Adipocyte (in vitro differentiated cells): ENCODE measurements around the gene CATSPER1.

ENCODE experiments used
- DNase-seq: peaks from one replicate; pipeline ENCODE4 v3.0.0-alpha.2; 2015; ENCODE audit warnings: low read depth
- H3K27me3 ChIP-seq: replicated peaks from 2 replicates; pipeline ENCODE4 v1.7.0; 2013; ENCODE audit warnings: mild to moderate bottlenecking, low read length, moderate library complexity; ENCODE audit not compliant: control insufficient read depth, insufficient read depth
- H3K36me3 ChIP-seq: 2 replicates; pipeline ENCODE4 v1.7.0; 2013; ENCODE audit warnings: low read length, mild to moderate bottlenecking, moderate library complexity; ENCODE audit not compliant: control insufficient read depth, insufficient read depth, severe bottlenecking
- H3K4me1 ChIP-seq: 2 replicates; pipeline ENCODE4 v1.7.0; 2013; ENCODE audit warnings: mild to moderate bottlenecking, low read length, moderate library complexity; ENCODE audit not compliant: control insufficient read depth, insufficient read depth
- H3K4me3 ChIP-seq: 2 replicates; pipeline ENCODE4 v1.7.0; 2013; ENCODE audit warnings: mild to moderate bottlenecking, low read length, moderate library complexity
- H3K9ac ChIP-seq: 2 replicates; pipeline ENCODE4 v1.7.0; 2013; ENCODE audit warnings: mild to moderate bottlenecking, low read length, moderate library complexity
- H3K9me3 ChIP-seq: 2 replicates; pipeline ENCODE4 v1.7.0; 2013; ENCODE audit warnings: mild to moderate bottlenecking, low read length, moderate library complexity; ENCODE audit not compliant: control insufficient read depth

Gene CATSPER1

GRCh38 chr11:65976216-65977176, 49.8 kb downstream of the CATSPER1 start:
- Histone ChIP-seq H3K9me3 (no peaks in the 10 kb centered on the region), H3K4me3 (no peak overlapping the region), H3K36me3 (peaks cover 48% of the 10 kb centered on the region), H3K27me3 (no peaks in the 10 kb centered on the region), H3K4me1 (peaks cover 8% of the 10 kb centered on the region), H3K9ac (no peak overlapping the region)
- no peak for DNase-seq

GRCh38 chr11:65975771-65976170, 50.5 kb downstream of the CATSPER1 start:
- H3K27me3 ChIP-seq = no peaks in the 10 kb centered on the region
- no peak overlapping the region for H3K4me3 ChIP-seq
- no peak overlapping the region for H3K9ac ChIP-seq
- H3K9me3 ChIP-seq = no peaks in the 10 kb centered on the region
- peaks cover 48% of the 10 kb centered on the region for H3K36me3 ChIP-seq
- H3K4me1 ChIP-seq = peaks cover 8% of the 10 kb centered on the region
- DNase-seq = no peak

- peaks cover 47% of the 10 kb centered on the region for H3K36me3 ChIP-seq
These were observed 52.7 kb downstream of the CATSPER1 start for GRCh38 chr11:65973439-65974110.

GRCh38 chr11:65972116-65972515, 54.2 kb downstream of the CATSPER1 start:
- Histone ChIP-seq H3K27me3 (no peaks in the 10 kb centered on the region), H3K4me3 (no peak overlapping the region), H3K36me3 (peaks cover 47% of the 10 kb centered on the region), H3K9ac (no peak overlapping the region), H3K9me3 (no peaks in the 10 kb centered on the region), H3K4me1 (peaks cover 14% of the 10 kb centered on the region)
- DNase-seq = no peak

More at GRCh38 chr11:65973439-65974110, 52.7 kb downstream of the CATSPER1 start:
- H3K9me3 ChIP-seq = no peaks in the 10 kb centered on the region
- no peaks in the 10 kb centered on the region for H3K27me3 ChIP-seq
- no peak overlapping the region for H3K9ac ChIP-seq
- H3K4me3 ChIP-seq = no peak overlapping the region
- peaks cover 14% of the 10 kb centered on the region for H3K4me1 ChIP-seq
- no peak for DNase-seq

GRCh38 chr11:65968600-65969482, 57.4 kb downstream of the CATSPER1 start:
- peaks cover 64% of the 10 kb centered on the region for H3K36me3 ChIP-seq
- no peak overlapping the region for H3K9ac ChIP-seq
- no peak overlapping the region for H3K4me3 ChIP-seq
- H3K4me1 ChIP-seq = peaks cover 16% of the 10 kb centered on the region
- H3K27me3 ChIP-seq = no peaks in the 10 kb centered on the region
- no peak for DNase-seq
- H3K9me3 ChIP-seq = no peaks in the 10 kb centered on the region

GRCh38 chr11:65967329-65967934, 58.8 kb downstream of the CATSPER1 start:
- DNase-seq = no peak
- H3K9me3 ChIP-seq = no peaks in the 10 kb centered on the region
- H3K4me1 ChIP-seq = peaks cover 26% of the 10 kb centered on the region
- H3K9ac ChIP-seq = no peak overlapping the region
- no peaks in the 10 kb centered on the region for H3K27me3 ChIP-seq
- peaks cover 55% of the 10 kb centered on the region for H3K36me3 ChIP-seq
- no peak overlapping the region for H3K4me3 ChIP-seq
